ENCODE data around the gene ADAP1.

Gene ADAP1

DNA sequence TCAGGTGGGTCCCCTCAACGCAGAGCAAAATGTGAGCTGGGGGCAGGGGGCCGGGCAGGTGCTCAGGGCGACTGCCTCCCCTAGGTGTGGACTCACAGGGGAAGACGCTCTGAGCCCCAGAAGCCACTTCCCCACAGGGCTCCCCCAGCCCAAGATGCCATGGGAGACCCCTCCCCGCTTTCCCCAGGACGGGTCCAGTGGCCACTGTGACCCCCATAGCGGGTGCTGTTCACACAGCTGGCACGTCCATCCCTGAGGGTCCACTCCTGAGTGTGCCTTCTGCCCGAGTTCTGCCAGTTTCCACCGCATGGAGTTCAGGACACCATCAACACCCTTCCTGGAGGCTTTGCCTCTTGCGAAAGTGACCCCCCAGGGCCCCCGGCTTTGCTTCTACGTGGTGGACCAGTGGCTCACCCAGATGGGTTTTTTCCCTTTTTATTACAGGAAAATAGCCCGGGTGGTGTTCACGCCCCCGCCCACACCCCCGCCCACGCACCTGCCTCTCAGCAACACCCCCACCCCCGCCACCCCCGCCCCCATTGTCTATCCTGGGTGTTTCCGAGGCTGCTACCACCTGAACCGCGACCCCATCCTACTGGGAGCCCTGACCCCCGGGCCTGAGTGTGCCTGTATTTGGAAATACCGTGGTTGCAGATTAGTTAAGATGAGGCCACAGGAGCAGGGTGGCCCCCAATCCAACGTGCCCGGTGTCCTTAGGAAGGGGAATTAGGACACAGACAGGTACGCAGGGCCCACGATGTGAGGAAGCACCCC, 32.0 kb downstream of the ADAP1 start:
- no peak for DNase-seq (ENCODE audit: low read depth)

DNA sequence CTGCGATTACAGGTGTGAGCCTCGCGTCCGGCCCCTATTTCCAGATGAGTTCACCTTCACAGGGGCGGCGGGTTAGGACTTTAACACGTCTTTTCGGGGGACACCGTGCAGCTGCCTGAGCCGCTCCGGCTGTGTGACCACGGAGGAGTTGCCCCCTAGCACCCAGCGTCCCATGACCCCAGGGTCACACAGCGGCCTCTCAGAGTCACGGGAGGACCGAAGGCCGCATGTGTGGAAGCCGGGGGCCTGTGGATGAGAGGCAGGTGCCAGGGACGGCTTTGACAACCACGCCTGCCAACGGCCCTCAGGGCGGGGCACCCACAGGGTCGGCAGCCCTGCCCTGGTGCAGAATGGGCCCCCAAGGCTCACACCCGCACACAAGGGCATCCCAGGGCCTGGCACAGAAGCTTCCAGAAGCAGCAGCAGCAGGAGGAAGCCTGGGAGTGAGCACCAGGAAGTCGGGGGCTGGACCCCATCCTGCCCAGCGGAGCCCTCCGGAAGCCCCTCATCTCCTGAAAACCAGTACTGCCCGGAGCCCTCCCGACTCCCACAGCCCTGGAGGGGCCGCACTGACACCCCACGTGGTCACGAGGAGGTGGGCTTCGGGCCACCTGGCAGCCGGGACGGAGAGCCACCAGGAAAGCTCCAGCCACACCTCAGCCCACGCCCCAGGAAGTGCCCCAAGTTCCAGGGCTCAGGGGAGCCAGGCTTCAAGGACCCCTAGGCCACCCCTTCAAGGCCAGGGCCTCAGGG, 32.7 kb downstream of the ADAP1 start:
- no peak for DNase-seq (ENCODE audit: low read depth)

DNA sequence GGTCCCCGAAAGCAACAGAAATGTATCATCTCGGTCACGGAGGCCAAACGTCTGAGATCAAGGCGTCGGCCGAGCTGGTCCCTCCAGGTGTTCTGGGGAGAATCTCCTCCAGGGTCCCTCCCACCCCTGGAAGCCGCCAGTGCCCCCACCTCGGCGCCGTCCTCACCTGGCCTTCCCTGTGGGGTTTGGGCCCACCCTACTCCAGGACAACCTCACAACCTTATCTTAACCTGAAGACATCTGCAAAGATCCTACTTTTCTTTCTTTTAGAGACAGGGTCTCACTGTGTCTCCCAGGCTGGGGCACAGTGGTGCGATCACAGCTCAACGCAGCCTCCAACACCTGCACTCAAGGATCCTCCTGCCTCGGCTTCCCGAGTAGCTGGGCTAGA, 33.4 kb downstream of the ADAP1 start:
- DNase-seq (ENCODE audit: low read depth) = no peak

- no peak for DNase-seq (ENCODE audit: low read depth)
Observed at GRCh38 chr7:920351-921070, 34.0 kb downstream of the ADAP1 start.

- no peak for DNase-seq (ENCODE audit: low read depth)
Observed at GRCh38 chr7:919924-920341, 34.5 kb downstream of the ADAP1 start.

DNA sequence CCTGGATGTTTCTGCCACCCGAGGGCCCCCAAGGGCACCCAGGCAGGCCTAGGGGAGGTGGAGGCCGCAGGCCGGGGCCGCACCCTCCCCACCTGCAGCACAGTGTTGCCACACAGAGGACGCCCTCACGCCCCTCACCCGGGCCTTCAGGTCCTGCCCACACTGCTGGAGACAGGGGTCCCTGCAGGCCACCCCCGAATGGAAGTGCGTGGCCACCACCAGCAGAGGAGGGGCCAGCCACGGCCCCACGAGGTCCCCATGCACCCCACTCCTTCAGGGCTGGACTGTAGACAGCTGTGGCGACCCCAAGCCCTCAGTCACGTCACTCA, 35.4 kb downstream of the ADAP1 start:
- DNase-seq (ENCODE audit: low read depth) = no peak

DNA sequence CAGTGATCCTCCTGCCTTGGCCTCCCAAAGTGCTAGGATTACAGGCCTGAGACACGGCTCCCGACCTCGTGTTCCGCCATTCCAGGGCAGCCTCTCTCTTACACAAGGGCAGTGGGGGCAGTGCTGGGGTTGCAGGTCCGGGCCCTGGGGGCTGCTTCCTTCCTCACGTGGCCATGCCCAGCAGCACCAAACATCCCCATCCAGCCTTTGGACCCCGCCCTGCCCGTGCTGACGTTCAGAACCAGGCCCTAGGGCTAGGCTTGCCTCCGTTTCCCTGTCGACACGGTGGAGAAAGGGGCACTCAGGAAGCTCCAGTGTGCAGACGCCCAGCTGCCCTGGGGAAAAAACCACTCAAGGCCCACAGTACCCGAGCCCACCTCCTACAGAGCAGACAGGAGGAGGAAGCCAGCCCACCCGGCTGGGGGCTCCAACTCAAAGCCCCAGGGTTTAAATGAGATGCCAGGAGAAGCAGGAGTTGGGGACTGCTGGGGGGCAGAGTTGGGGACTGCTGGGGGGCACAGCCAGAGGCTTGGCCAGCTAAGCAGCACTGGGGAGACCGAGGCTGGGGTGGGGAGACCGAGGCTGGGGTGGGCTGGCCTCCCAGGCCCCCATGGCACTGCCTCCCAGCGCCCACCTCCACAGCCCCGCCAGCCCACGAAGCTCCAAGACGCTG, 35.9 kb downstream of the ADAP1 start:
- DNase-seq (ENCODE audit: low read depth) = no peak

- no peak for DNase-seq (ENCODE audit: low read depth)
Observed at GRCh38 chr7:918118-918425, 36.4 kb downstream of the ADAP1 start.

DNA sequence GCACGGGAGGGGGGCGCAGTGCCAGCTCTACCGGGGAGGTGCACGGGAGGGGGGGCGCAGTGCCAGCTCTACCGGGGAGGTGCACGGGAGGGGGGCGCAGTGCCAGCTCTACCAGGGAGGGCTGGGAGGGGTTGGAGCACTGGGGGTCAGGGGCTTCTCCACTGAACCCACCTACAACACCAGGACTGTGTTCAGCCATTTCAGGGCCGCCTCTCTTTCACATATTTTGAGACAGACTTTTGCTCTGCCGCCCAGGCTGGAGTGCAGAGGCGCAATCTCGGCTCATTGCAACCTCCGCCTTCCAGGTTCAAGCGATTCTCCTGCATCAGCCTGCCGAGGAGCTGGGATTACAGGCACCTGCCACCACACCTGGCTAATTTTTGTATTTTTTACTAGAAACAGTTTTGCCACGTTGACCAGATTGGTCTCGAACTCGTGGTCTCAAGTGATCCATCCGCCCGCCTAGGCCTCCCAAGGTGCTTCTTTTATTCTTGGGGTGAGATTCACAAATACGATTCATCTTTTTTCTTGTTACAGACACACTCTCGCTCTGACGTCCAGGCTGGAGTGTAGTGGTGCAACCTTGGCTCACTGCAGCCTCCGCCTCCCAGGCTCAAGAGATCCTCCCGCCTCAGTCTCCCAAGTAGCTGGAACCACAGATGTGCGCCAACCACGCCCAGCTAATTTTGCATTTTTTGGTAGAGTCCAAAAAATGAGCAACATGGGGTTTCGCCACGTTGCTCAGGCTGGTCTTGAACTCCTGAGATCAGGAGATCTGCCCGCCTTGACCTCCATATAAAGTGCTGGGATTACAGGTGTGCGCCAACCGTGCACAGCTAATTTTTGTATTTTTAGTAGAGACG, 37.0 kb downstream of the ADAP1 start:
- no peak for DNase-seq (ENCODE audit: low read depth)

DNA sequence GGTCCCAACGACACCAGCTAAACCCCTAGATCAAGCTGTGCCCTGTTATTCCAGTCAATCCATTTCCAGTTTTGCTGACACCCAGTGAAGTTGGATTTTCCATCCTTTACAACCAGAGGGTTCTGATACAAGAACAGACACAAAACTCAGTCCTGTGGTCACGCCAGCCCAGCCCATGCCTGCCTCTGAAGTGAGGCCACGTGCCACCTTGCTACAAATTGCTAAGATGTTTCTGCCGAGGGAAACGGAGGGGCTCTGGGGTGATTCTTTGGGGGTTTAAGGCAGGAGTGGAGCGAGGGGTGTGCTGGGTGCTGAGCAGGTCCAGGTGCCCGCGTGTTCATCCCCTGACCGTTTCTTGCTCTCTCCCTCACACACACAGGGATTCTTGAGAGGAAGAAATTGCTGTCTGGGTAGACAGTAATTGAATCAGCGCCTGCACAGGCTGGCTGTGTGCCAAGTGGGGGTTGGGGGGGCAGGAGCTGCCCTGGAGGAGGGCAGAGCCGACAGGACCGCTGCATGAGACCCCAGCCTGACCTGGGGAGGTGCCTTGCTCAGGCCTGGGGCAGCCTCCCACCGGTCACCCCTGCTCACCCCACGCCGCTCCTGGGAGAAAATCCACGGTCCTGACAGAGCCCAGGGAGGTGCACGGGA, 38.1 kb downstream of the ADAP1 start:
- no peak for DNase-seq (ENCODE audit: low read depth)

- DNase-seq (ENCODE audit: low read depth) = no peak
Observed at GRCh38 chr7:915291-916218, 38.9 kb downstream of the ADAP1 start.

DNA sequence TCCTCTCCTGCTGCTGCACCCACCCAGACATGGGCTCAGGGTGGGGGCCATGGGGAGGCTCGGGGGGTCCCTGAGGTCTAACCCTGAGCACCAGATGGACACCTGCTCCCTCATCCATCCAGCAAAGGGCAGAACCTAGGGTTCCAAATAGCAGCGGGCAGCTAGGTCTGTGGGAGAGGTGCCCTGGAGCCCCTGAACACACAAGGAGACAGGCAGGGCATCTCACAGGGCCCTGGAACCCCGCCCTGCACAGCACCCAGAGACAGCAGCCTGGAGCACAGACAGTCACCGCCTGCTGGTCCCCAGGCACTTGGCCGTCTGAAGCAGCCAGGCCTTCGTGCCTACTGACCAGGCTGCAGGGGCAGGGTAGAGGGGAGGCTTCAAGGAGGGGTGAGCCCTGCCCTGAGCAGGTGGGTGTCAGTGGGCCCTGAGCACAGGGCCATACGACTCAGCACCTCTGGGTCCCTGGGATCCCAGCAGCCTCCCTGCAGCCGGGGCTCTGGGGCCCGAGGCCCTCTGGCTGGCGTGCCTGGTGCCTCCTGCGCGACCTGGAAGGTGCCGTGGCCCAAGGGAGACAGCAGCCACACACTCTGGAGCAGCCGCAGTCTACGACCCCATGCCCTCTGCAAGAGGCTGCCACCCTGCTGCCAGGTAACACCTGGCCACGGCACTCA, 39.8 kb downstream of the ADAP1 start:
- DNase-seq (ENCODE audit: low read depth) = no peak

GRCh38 chr7:913736-914520, 40.6 kb downstream of the ADAP1 start:
- no peak for DNase-seq (ENCODE audit: low read depth)

DNA sequence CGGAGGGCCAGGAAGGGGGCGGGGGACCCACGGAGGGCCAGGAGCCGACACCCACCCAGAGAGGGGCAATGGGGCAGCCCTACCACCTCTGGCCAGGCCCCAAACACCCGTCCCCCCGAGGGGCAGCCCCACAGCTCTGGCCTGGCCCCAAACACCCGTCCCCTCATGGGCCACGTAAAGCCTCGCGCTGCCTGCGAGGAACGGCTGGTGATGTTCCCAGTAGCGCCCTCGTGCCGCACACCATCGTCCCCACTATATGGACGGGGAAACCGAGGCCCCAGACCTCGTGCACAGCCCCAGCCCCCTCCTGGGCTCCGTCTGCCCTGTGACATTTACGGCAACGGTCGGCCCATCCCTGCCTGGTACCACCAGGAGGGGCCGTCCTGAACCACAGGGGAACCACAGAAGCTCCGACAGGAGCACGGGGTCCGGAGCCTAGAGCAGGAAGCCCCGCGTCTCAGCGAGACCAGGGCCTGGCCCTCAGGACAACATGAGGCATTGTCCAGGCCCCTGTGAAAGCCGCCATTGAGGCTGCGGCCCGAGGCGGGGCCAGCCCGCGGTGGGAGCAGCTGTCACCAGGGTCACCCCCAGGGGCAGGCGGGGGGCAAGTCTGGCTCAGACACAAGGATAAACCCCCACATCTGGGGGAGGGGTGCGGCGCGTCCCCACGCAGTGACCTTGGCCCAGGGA, 42.5 kb downstream of the ADAP1 start:
- no peak for DNase-seq (ENCODE audit: low read depth)

- DNase-seq (ENCODE audit: low read depth) = no peak
Observed at GRCh38 chr7:910931-911431, 43.5 kb downstream of the ADAP1 start.

- DNase-seq (ENCODE audit: low read depth) = no peak
Observed at GRCh38 chr7:910441-910861, 44.0 kb downstream of the ADAP1 start.

- peak; percentile 64 for DNase-seq (ENCODE audit: low read depth)
Observed at GRCh38 chr7:909358-910329, 44.8 kb downstream of the ADAP1 start.
